ENCODE results near the gene BACE1-AS.
"Not testable (repeated sequence)": the region's sequence is repeated elsewhere in the genome, so short reads cannot be mapped to it uniquely, and the experiment has no call there.

BACE1-AS gene

GRCh38 chr11:117290809-117291396, at the start of gene BACE1-AS:
BACE1-AS (plus strand) TSS chr11:117291346.
- Mint-ChIP-seq H3K36me3 (peaks cover 2% of the 10 kb centered on the region), H3K27ac (no peak within 1 kb of the TSS), H3K4me3 (no peak within 1 kb of the TSS), H3K4me1 (no peaks in the 10 kb centered on the region), H3K9me3 (no peaks in the 10 kb centered on the region)
- ATAC-seq (no peak), DNase-seq (ENCODE audit: low spot score in 2 of 2) (no peak)

- Mint-ChIP-seq H3K4me1 (no peaks in the 10 kb centered on the region), H3K27ac (no peak overlapping the region), H3K9me3 (no peaks in the 10 kb centered on the region), H3K4me3 (no peak overlapping the region), H3K36me3 (peaks cover 72% of the 10 kb centered on the region)
- ATAC-seq, result no peak
- DNase-seq (ENCODE audit: low spot score in 2 of 2), result no peak
Observed at GRCh38 chr11:117248341-117248740, 42.8 kb upstream of the BACE1-AS start.

DNA sequence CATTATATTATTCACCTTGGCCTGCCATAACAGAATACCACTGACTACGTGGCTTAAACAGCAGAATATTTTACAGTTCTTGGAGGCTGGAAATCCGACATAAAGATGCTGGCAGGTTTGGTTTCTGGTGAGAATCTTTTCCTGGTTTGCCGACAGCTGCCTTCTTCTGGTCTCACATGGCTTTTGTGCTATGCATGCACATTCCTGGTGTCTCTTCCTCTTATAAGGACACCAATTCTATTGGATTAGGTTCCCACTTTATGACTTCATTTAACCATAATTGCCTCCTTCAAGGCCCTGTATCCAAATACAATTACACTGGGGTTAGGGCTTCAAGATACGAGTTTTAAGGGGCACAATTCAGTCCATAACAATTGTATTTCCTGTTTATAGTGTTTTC, 41.6 kb upstream of the BACE1-AS start:
- ATAC-seq, result no peak
- DNase-seq (ENCODE audit: low spot score in 2 of 2), result no peak
- peaks cover 75% of the 10 kb centered on the region for H3K36me3 Mint-ChIP-seq
- H3K4me1 Mint-ChIP-seq, result no peaks in the 10 kb centered on the region
- no peak overlapping the region for H3K4me3 Mint-ChIP-seq
- no peak overlapping the region for H3K27ac Mint-ChIP-seq
- H3K9me3 Mint-ChIP-seq, result no peaks in the 10 kb centered on the region

DNA sequence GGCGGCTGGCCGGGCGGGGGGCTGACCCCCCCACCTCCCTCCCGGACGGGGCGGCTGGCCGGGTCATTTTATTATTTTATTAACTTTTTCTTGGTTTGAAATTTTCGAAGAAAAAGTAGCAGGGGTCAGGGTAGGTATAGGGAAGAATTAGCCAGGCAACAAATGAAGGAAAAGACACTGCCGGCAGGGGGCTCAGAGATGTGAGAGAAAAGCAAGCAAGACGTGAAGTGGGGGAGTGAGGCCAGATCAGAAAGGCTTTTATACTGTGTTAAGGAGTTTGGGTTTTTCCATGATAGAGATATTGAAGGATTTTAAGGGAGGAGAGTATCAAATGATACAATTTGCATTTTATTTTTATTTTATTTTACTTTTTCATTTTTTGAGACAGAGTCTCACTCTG, 39.6 kb upstream of the BACE1-AS start:
- ATAC-seq (no peak), DNase-seq (ENCODE audit: low spot score in 2 of 2) (no peak)
- H3K4me1 Mint-ChIP-seq, result no peaks in the 10 kb centered on the region
- no peaks in the 10 kb centered on the region for H3K9me3 Mint-ChIP-seq
- H3K27ac Mint-ChIP-seq, result no peak overlapping the region
- peaks cover 61% of the 10 kb centered on the region for H3K36me3 Mint-ChIP-seq
- no peak overlapping the region for H3K4me3 Mint-ChIP-seq

GRCh38 chr11:117255966-117256365, 35.2 kb upstream of the BACE1-AS start:
- Mint-ChIP-seq H3K27ac (peak overlapping the region; percentile 1), H3K9me3 (no peaks in the 10 kb centered on the region), H3K36me3 (peaks cover 35% of the 10 kb centered on the region), H3K4me3 (no peak overlapping the region), H3K4me1 (no peaks in the 10 kb centered on the region)
- no peak for ATAC-seq
- DNase-seq (ENCODE audit: low spot score in 2 of 2), result no peak

GRCh38 chr11:117256573-117256972, 34.6 kb upstream of the BACE1-AS start:
- ATAC-seq (peak; percentile 78), DNase-seq (ENCODE audit: low spot score in 2 of 2) (no peak)
- no peaks in the 10 kb centered on the region for H3K9me3 Mint-ChIP-seq
- H3K4me3 Mint-ChIP-seq, result no peak overlapping the region
- peak overlapping the region; percentile 1 for H3K27ac Mint-ChIP-seq
- no peaks in the 10 kb centered on the region for H3K4me1 Mint-ChIP-seq
- H3K36me3 Mint-ChIP-seq, result peaks cover 38% of the 10 kb centered on the region

DNA sequence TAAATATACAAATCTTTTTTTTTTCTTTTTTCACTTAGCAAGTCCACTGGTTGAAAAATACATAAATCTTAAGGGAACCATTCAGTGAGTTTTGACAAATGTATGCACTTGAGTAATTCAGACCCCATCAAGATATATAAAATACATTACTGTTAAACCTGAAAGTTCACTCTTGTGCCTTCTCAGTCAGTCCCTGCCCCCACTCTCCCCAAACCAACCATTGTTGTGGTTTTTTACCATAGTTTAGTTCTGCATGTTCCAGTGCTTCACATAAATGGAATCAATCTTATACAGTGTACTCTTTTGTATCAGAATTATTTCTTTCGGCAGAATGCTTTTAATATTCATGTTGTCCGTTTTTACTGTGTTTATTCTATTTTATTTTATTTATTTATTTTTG, 32.6 kb upstream of the BACE1-AS start:
- no peak for ATAC-seq
- no peak for DNase-seq (ENCODE audit: low spot score in 2 of 2)
- no peaks in the 10 kb centered on the region for H3K9me3 Mint-ChIP-seq
- H3K4me3 Mint-ChIP-seq, result no peak overlapping the region
- H3K4me1 Mint-ChIP-seq, result no peaks in the 10 kb centered on the region
- H3K36me3 Mint-ChIP-seq, result peaks cover 37% of the 10 kb centered on the region
- no peak overlapping the region for H3K27ac Mint-ChIP-seq

- no peak for DNase-seq (ENCODE audit: low spot score in 2 of 2)
- Mint-ChIP-seq H3K27ac (no peak overlapping the region), H3K4me1 (no peaks in the 10 kb centered on the region), H3K36me3 (peaks cover 29% of the 10 kb centered on the region), H3K4me3 (no peak overlapping the region), H3K9me3 (no peaks in the 10 kb centered on the region)
- no peak for ATAC-seq
Observed at GRCh38 chr11:117259417-117259816, 31.7 kb upstream of the BACE1-AS start.

DNA sequence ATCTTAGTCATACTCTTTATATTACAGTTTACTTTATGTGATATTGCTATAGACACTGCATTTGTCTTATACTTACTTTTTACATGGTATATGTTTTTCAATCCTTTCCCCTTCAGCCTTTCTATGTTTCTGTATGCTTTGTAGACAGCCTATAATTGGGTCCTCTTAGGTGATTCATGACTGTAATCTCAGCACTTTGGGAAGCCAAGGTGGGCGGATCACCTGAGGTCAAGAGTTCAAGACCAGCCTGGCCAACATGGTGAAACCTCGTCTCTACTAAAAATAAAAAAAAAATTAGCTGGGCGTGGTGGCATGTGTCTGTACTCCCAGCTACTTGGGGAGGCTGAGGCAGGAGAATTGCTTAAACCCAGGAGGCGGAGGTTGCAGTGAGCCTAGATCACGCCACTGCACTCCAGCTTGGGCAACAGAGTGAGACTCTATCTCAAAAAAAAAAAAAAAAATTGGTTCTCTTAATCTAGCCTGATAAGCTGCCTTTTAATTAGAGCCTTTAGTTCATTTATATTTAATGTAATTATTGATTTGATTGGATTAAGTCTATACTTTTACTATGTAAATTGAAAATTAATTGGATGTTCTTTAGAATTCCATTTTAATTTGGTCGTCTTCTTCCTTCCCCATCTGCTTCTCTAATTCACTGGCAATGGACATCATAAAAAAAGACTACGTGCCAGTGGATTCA, 26.4 kb upstream of the BACE1-AS start:
- not testable (repeated sequence) for H3K4me3 Mint-ChIP-seq; ATAC-seq; H3K9me3 Mint-ChIP-seq; H3K4me1 Mint-ChIP-seq; DNase-seq (ENCODE audit: low spot score in 2 of 2); H3K27ac Mint-ChIP-seq
- H3K36me3 Mint-ChIP-seq, result peaks cover 40% of the 10 kb centered on the region

GRCh38 chr11:117265745-117266144, 25.4 kb upstream of the BACE1-AS start:
- Mint-ChIP-seq H3K4me1 (no peaks in the 10 kb centered on the region), H3K27ac (no peak overlapping the region), H3K9me3 (no peaks in the 10 kb centered on the region), H3K36me3 (peaks cover 38% of the 10 kb centered on the region), H3K4me3 (no peak overlapping the region)
- ATAC-seq, result no peak
- no peak for DNase-seq (ENCODE audit: low spot score in 2 of 2)

GRCh38 chr11:117269856-117270255, 21.3 kb upstream of the BACE1-AS start:
- Mint-ChIP-seq H3K4me1 (peaks cover 9% of the 10 kb centered on the region), H3K4me3 (no peak overlapping the region), H3K36me3 (peaks cover 26% of the 10 kb centered on the region), H3K27ac (no peak overlapping the region), H3K9me3 (no peaks in the 10 kb centered on the region)
- DNase-seq (ENCODE audit: low spot score in 2 of 2) (no peak), ATAC-seq (no peak)

DNA sequence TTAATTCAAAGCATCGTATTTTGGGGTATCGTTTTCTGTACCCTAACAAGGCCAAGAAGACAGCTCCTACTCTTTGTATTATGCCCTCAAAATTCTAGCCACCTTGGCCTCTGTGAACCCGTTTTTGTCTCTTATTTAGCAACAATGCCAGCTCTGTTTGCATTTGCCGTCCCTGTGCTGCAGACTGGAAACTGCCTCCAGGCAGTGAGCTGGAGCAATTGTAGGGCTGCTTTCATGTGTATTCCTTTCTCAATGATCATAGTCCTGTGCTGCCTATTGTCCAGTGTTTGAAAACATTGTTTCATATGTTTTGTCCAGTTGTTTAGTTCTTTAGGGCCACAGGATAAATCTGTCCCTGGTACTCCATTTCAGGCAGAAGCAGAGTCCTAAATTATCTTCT, 19.9 kb upstream of the BACE1-AS start:
- peaks cover 22% of the 10 kb centered on the region for H3K36me3 Mint-ChIP-seq
- ATAC-seq (no peak), DNase-seq (ENCODE audit: low spot score in 2 of 2) (no peak)
- H3K9me3 Mint-ChIP-seq, result no peaks in the 10 kb centered on the region
- H3K4me3 Mint-ChIP-seq, result no peak overlapping the region
- peaks cover 19% of the 10 kb centered on the region for H3K4me1 Mint-ChIP-seq
- no peak overlapping the region for H3K27ac Mint-ChIP-seq

DNA sequence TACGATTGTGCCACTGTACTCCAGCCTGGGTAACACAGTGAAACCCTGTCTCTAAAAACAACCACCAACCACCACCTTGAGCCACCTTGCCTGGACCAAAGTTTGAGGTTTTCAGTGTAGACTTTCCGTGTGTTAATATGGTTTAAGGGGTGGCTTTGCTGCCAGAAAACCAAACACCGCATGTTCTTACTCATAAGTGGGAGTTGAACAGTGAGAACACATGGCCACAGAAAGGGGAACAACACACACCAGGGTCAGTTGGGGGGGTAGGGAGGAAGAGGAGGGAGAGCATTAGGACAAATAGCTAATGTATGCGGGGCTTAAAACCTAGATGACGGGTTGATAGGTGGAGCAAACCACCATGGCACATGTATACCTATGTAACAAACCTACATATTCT, 19.0 kb upstream of the BACE1-AS start:
- not testable (repeated sequence) for H3K4me3 Mint-ChIP-seq; DNase-seq (ENCODE audit: low spot score in 2 of 2); H3K27ac Mint-ChIP-seq; ATAC-seq; H3K9me3 Mint-ChIP-seq
- Mint-ChIP-seq H3K36me3 (peaks cover 13% of the 10 kb centered on the region), H3K4me1 (peaks cover 19% of the 10 kb centered on the region)

- Mint-ChIP-seq H3K27ac (no peak overlapping the region), H3K9me3 (no peaks in the 10 kb centered on the region), H3K36me3 (peaks cover 10% of the 10 kb centered on the region), H3K4me1 (peaks cover 19% of the 10 kb centered on the region), H3K4me3 (no peak overlapping the region)
- DNase-seq (ENCODE audit: low spot score in 2 of 2) (no peak), ATAC-seq (no peak)
Observed at GRCh38 chr11:117273550-117274289, 17.4 kb upstream of the BACE1-AS start.

- Mint-ChIP-seq H3K9me3 (no peaks in the 10 kb centered on the region), H3K27ac (no peak overlapping the region), H3K36me3 (peaks cover 24% of the 10 kb centered on the region), H3K4me1 (peaks cover 29% of the 10 kb centered on the region), H3K4me3 (no peak overlapping the region)
- no peak for DNase-seq (ENCODE audit: low spot score in 2 of 2)
- no peak for ATAC-seq
Observed at GRCh38 chr11:117278347-117278746, 12.8 kb upstream of the BACE1-AS start.

Data from stimulated activated effector memory CD8-positive, alpha-beta T cell treated with anti-CD3 and anti-CD28 coated beads, Interleukin-12 subunit alpha, Interleukin-12 subunit beta, amount 100 ng/mL, for 72 hours (primary cell).